A673 (cell line): ENCODE measurements around the gene IL23R. TPM values are rescaled to one million over a fixed set of nuclear protein-coding genes. Genes with fewer than 3 reads are reported as not detected.

Source experiments
- BruUV-seq: library from RNA; stranded (reverse); fragments of 400-500 nt; replicated peaks from 2 replicates; lab custom pipeline; 2021; lab: Mats Ljungman, UMichigan
- CTCF ChIA-PET: fragments of 300-600 bp; sonication (Branson Sonifier 250); formaldehyde crosslinking; loops from one replicate; lab custom pipeline; 2022; ENCODE audit warnings: antibody characterized with exemption; lab: Charles Lee
- POLR2A ChIA-PET: fragments of 300-600 bp; sonication (Branson Sonifier 250); formaldehyde crosslinking; loops from one replicate; lab custom pipeline; 2022; ENCODE audit warnings: antibody characterized with exemption; ENCODE audit not compliant: low non-redundant PET; lab: Charles Lee
- DNase-seq: peaks from one replicate; pipeline ENCODE4 v3.0.0-alpha.2; 2015; ENCODE audit warnings: low spot score
- H3K27ac ChIP-seq: fragments of 200-600 bp; sonication (generic); 2 replicates; pipeline ENCODE4 v1.5.1; 2016; ENCODE audit warnings: mixed run types, low read depth, mild to moderate bottlenecking, mixed read lengths, antibody characterized with exemption, low read length; ENCODE audit not compliant: poor library complexity, severe bottlenecking
- H3K27me3 ChIP-seq: fragments of 200-600 bp; sonication (generic); replicated peaks from 2 replicates; pipeline ENCODE4 v1.6.1; 2017; ENCODE audit warnings: mixed run types, low read depth, mild to moderate bottlenecking, mixed read lengths, antibody characterized with exemption, low read length; ENCODE audit not compliant: insufficient read depth, poor library complexity
- H3K36me3 ChIP-seq: fragments of 200-600 bp; sonication (generic); 2 replicates; pipeline ENCODE4 v1.6.1; 2016; ENCODE audit warnings: mixed run types, mild to moderate bottlenecking, mixed read lengths, antibody characterized with exemption, low read length; ENCODE audit not compliant: insufficient read depth, poor library complexity, severe bottlenecking
- H3K4me1 ChIP-seq: fragments of 200-600 bp; sonication (generic); 2 replicates; pipeline ENCODE4 v1.6.1; 2017; ENCODE audit warnings: mixed run types, mild to moderate bottlenecking, mixed read lengths, antibody characterized with exemption, low read length; ENCODE audit not compliant: insufficient read depth, poor library complexity, severe bottlenecking
- H3K4me3 ChIP-seq: fragments of 200-600 bp; sonication (generic); 2 replicates; pipeline ENCODE4 v1.5.1; 2016; ENCODE audit warnings: low read depth, mixed run types, mild to moderate bottlenecking, mixed read lengths, low read length; ENCODE audit not compliant: poor library complexity, severe bottlenecking
- H3K9me3 ChIP-seq: fragments of 200-600 bp; sonication (generic); 2 replicates; pipeline ENCODE4 v1.6.1; 2016; ENCODE audit warnings: mixed run types, low read depth, mild to moderate bottlenecking, mixed read lengths, antibody characterized with exemption, low read length; ENCODE audit not compliant: poor library complexity, severe bottlenecking
- CTCF ChIP-seq: fragments of 300-800, 200-600 bp; sonication (generic); conservative IDR thresholded peaks from 2 replicates; pipeline ENCODE4 v1.5.1; 2017; ENCODE audit warnings: low read depth, mild to moderate bottlenecking, antibody characterized with exemption, low read length, moderate library complexity, mixed read lengths
- EZH2 ChIP-seq: fragments of 200-600 bp; sonication (generic); IDR thresholded peaks from 2 replicates; pipeline ENCODE4 v1.6.1; 2017; ENCODE audit warnings: borderline replicate concordance, low read depth, mild to moderate bottlenecking, mixed read lengths, antibody characterized with exemption, low read length; ENCODE audit not compliant: poor library complexity, severe bottlenecking
- intact Hi-C: fragments of 100-400 bp; cut with micrococcal nuclease; formaldehyde crosslinking; loops from one replicate; pipeline ENCODE4 v1.10.0; 2022; ENCODE audit not compliant: unreplicated experiment
- total RNA-seq: library from RNA; stranded (reverse); gene quantifications from 2 replicates; pipeline ENCODE4 v1.2.3, GENCODE V29; 2021

The IL23R gene
- total RNA-seq, 1 experiment from 2014 or later, result not detected

GRCh38 chr1:67149179-67149770 lies 17.0 kb upstream of the IL23R start:
- Histone ChIP-seq H3K4me1 (no peaks in the 10 kb centered on the region), H3K9me3 (no peaks in the 10 kb centered on the region), H3K4me3 (no peak overlapping the region), H3K36me3 (no peaks in the 10 kb centered on the region), H3K27me3 (no peaks in the 10 kb centered on the region), H3K27ac (no peak overlapping the region)
- BruUV-seq, result no TSS peak
- intact Hi-C loops, result no loop called here
- ChIA-PET POLR2A (no interaction called here), CTCF (interaction anchor here (0.6 to 2.3 kb wide), 6 partner anchors 30 to 386 kb away, joined by 3 to 17 read pairs (median 6); no protein-coding TSS in a partner anchor)
- peak; percentile 81 for DNase-seq
- TF ChIP-seq EZH2 (no peak), CTCF (peak; percentile 72)

- no peak for TF ChIP-seq CTCF
- TF ChIP-seq EZH2, result no peak
- DNase-seq, result no peak
- H3K4me3 ChIP-seq, result no peak overlapping the region
- H3K4me1 ChIP-seq, result no peaks in the 10 kb centered on the region
- intact Hi-C loops, result loop anchor here (2.0 kb wide), 1 partner anchor 384 kb away; no protein-coding TSS in a partner anchor
- ChIA-PET CTCF (no interaction called here), POLR2A (no interaction called here)
- no peaks in the 10 kb centered on the region for H3K27me3 ChIP-seq
- BruUV-seq, result no TSS peak
- no peaks in the 10 kb centered on the region for H3K9me3 ChIP-seq
- H3K27ac ChIP-seq, result no peak overlapping the region
- H3K36me3 ChIP-seq, result no peaks in the 10 kb centered on the region
Observed at GRCh38 chr1:67150931-67151330, 15.3 kb upstream of the IL23R start.

GRCh38 chr1:67158401-67158800 lies 7.9 kb upstream of the IL23R start:
- DNase-seq, result no peak
- no TSS peak for BruUV-seq

More at GRCh38 chr1:67158401-67158800, 7.9 kb upstream of the IL23R start:
- H3K27me3 ChIP-seq, result no peaks in the 10 kb centered on the region
- no peak overlapping the region for H3K27ac ChIP-seq
- no peaks in the 10 kb centered on the region for H3K9me3 ChIP-seq
- ChIA-PET CTCF (no interaction called here), POLR2A (no interaction called here)
- H3K4me3 ChIP-seq, result no peak overlapping the region
- no peaks in the 10 kb centered on the region for H3K4me1 ChIP-seq
- TF ChIP-seq CTCF (no peak), EZH2 (no peak)
- intact Hi-C loops, result no loop called here
- H3K36me3 ChIP-seq, result no peaks in the 10 kb centered on the region
